A673 (cell line): ENCODE measurements around the gene TARBP1. TPM values are rescaled to one million over a fixed set of nuclear protein-coding genes. Genes with fewer than 3 reads are reported as not detected.

Experiments used
- BruUV-seq: library from RNA; stranded (reverse); fragments of 400-500 nt; replicated peaks from 2 replicates; lab custom pipeline; 2021; lab: Mats Ljungman, UMichigan
- CTCF ChIA-PET: fragments of 300-600 bp; sonication (Branson Sonifier 250); formaldehyde crosslinking; loops from one replicate; lab custom pipeline; 2022; ENCODE audit warnings: antibody characterized with exemption; lab: Charles Lee
- POLR2A ChIA-PET: fragments of 300-600 bp; sonication (Branson Sonifier 250); formaldehyde crosslinking; loops from one replicate; lab custom pipeline; 2022; ENCODE audit warnings: antibody characterized with exemption; ENCODE audit not compliant: low non-redundant PET; lab: Charles Lee
- DNase-seq: peaks from one replicate; pipeline ENCODE4 v3.0.0-alpha.2; 2015; ENCODE audit warnings: low spot score
- H3K27ac ChIP-seq: fragments of 200-600 bp; sonication (generic); 2 replicates; pipeline ENCODE4 v1.5.1; 2016; ENCODE audit warnings: mixed run types, low read depth, mild to moderate bottlenecking, mixed read lengths, antibody characterized with exemption, low read length; ENCODE audit not compliant: poor library complexity, severe bottlenecking
- H3K27me3 ChIP-seq: fragments of 200-600 bp; sonication (generic); replicated peaks from 2 replicates; pipeline ENCODE4 v1.6.1; 2017; ENCODE audit warnings: mixed run types, low read depth, mild to moderate bottlenecking, mixed read lengths, antibody characterized with exemption, low read length; ENCODE audit not compliant: insufficient read depth, poor library complexity
- H3K36me3 ChIP-seq: fragments of 200-600 bp; sonication (generic); 2 replicates; pipeline ENCODE4 v1.6.1; 2016; ENCODE audit warnings: mixed run types, mild to moderate bottlenecking, mixed read lengths, antibody characterized with exemption, low read length; ENCODE audit not compliant: insufficient read depth, poor library complexity, severe bottlenecking
- H3K4me1 ChIP-seq: fragments of 200-600 bp; sonication (generic); 2 replicates; pipeline ENCODE4 v1.6.1; 2017; ENCODE audit warnings: mixed run types, mild to moderate bottlenecking, mixed read lengths, antibody characterized with exemption, low read length; ENCODE audit not compliant: insufficient read depth, poor library complexity, severe bottlenecking
- H3K4me3 ChIP-seq: fragments of 200-600 bp; sonication (generic); 2 replicates; pipeline ENCODE4 v1.5.1; 2016; ENCODE audit warnings: low read depth, mixed run types, mild to moderate bottlenecking, mixed read lengths, low read length; ENCODE audit not compliant: poor library complexity, severe bottlenecking
- H3K9me3 ChIP-seq: fragments of 200-600 bp; sonication (generic); 2 replicates; pipeline ENCODE4 v1.6.1; 2016; ENCODE audit warnings: mixed run types, low read depth, mild to moderate bottlenecking, mixed read lengths, antibody characterized with exemption, low read length; ENCODE audit not compliant: poor library complexity, severe bottlenecking
- EZH2 ChIP-seq: fragments of 200-600 bp; sonication (generic); IDR thresholded peaks from 2 replicates; pipeline ENCODE4 v1.6.1; 2017; ENCODE audit warnings: borderline replicate concordance, low read depth, mild to moderate bottlenecking, mixed read lengths, antibody characterized with exemption, low read length; ENCODE audit not compliant: poor library complexity, severe bottlenecking
- intact Hi-C: fragments of 100-400 bp; cut with micrococcal nuclease; formaldehyde crosslinking; loops from one replicate; pipeline ENCODE4 v1.10.0; 2022; ENCODE audit not compliant: unreplicated experiment
- total RNA-seq: library from RNA; stranded (reverse); gene quantifications from 2 replicates; pipeline ENCODE4 v1.2.3, GENCODE V29; 2021
- TF ChIP-seq, protein P1 (sequence below): fragments of 300-800, 200-600 bp; sonication (generic); conservative IDR thresholded peaks from 2 replicates; pipeline ENCODE4 v1.5.1; 2017; ENCODE audit warnings: low read depth, mild to moderate bottlenecking, antibody characterized with exemption, low read length, moderate library complexity, mixed read lengths

The TARBP1 gene
- total RNA-seq, 1 experiment from 2014 or later, result 28.0 TPM

DNA sequence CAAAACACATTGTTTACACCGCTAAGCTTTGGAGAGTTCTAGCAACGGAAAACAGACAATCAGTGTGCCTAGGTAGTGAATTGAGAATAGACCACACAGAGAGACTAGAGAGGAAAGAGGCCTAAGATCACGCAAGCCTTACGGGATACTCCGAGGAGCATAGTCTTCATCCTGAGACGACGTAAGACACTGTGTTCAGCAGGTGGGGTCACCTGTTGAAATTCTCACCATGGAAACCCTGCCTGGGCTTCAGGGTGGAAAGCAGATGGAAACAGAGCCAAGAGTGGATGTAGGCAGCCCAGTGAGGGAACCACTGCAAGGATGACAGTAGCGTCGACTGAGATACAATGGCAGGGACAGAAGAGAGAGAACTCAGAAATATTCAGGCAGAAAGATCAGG is 65.5 kb downstream of the TARBP1 start:
- Histone ChIP-seq H3K36me3 (no peaks in the 10 kb centered on the region), H3K27ac (no peak overlapping the region), H3K27me3 (no peaks in the 10 kb centered on the region), H3K4me1 (no peaks in the 10 kb centered on the region), H3K4me3 (no peak overlapping the region), H3K9me3 (no peaks in the 10 kb centered on the region)
- TF ChIP-seq EZH2, result no peak
- TF ChIP-seq, protein P1, sequence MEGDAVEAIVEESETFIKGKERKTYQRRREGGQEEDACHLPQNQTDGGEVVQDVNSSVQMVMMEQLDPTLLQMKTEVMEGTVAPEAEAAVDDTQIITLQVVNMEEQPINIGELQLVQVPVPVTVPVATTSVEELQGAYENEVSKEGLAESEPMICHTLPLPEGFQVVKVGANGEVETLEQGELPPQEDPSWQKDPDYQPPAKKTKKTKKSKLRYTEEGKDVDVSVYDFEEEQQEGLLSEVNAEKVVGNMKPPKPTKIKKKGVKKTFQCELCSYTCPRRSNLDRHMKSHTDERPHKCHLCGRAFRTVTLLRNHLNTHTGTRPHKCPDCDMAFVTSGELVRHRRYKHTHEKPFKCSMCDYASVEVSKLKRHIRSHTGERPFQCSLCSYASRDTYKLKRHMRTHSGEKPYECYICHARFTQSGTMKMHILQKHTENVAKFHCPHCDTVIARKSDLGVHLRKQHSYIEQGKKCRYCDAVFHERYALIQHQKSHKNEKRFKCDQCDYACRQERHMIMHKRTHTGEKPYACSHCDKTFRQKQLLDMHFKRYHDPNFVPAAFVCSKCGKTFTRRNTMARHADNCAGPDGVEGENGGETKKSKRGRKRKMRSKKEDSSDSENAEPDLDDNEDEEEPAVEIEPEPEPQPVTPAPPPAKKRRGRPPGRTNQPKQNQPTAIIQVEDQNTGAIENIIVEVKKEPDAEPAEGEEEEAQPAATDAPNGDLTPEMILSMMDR, result no peak
- BruUV-seq, result no TSS peak
- CTCF ChIA-PET, result no interaction called here
- POLR2A ChIA-PET, result no interaction called here
- no peak for DNase-seq
- intact Hi-C loops, result no loop called here

DNA sequence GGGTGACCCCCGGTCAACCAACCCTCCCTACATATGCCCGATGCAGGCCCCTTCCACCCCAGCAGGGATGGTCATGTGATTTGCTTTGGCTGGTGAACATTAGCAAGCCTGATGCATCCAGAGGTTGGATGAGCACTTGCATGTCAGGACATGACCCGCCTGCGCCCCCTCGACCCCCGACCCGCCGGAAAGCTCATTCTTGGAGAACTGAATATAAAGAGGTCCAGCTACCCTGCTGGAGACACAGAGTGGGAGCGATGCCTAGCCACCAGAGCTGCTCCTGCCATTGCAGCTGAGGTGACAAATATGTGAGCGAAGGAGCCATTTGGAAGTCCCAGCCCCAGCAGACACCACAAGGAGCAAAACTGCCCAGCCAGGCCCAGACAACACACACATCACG is 66.1 kb downstream of the TARBP1 start:
- Histone ChIP-seq H3K36me3 (no peaks in the 10 kb centered on the region), H3K4me3 (no peak overlapping the region), H3K9me3 (no peaks in the 10 kb centered on the region), H3K27ac (no peak overlapping the region), H3K4me1 (no peaks in the 10 kb centered on the region), H3K27me3 (no peaks in the 10 kb centered on the region)
- TF ChIP-seq, protein P1, result no peak
- TF ChIP-seq EZH2, result no peak
- POLR2A ChIA-PET, result no interaction called here
- CTCF ChIA-PET, result no interaction called here
- intact Hi-C loops, result no loop called here
- BruUV-seq, result no TSS peak
- DNase-seq, result no peak

DNA sequence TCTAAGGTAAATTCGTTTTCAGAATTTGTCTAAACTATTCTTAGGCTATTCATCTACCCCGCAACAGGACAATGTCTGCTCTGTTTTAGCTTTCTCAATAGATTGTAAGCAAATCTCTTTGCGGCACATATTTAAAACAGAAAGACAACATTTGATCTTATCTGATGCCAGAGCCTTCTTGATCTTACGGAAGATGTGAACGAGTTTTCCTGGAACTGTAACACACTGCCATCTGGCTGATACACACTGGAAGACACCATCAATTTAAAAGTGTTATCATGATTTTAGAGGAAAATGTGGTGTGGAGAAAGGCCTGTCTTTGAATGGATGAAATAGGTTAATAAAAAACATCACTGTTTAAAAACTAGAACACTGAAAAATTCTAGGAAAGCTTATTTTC is 69.7 kb downstream of the TARBP1 start:
- no peak overlapping the region for H3K27ac ChIP-seq
- no peaks in the 10 kb centered on the region for H3K9me3 ChIP-seq
- no peaks in the 10 kb centered on the region for H3K36me3 ChIP-seq
- no TSS peak for BruUV-seq
- no peaks in the 10 kb centered on the region for H3K4me1 ChIP-seq
- no peaks in the 10 kb centered on the region for H3K27me3 ChIP-seq
- peak; percentile 10 for DNase-seq
- H3K4me3 ChIP-seq, result no peak overlapping the region
- intact Hi-C loops, result no loop called here
- TF ChIP-seq, protein P1, result peak; percentile 45
- no peak for TF ChIP-seq EZH2
- POLR2A ChIA-PET, result no interaction called here
- CTCF ChIA-PET, result no interaction called here
